ENCODE measurements around the gene B3GAT1.

The B3GAT1 gene

GRCh38 chr11:134372961-134373360 is 39.1 kb downstream of the B3GAT1 start:
- TF ChIP-seq CTCF (IDR thresholded peaks at IDR 0.05; ENCODE audit: low read depth, low read length) (no peak), EZH2phosphoT487 (IDR thresholded peaks at IDR 0.05; ENCODE audit: low read depth) (no peak)
- Histone ChIP-seq H3K79me2 (ENCODE audit: low read length) (no peaks in the 10 kb centered on the region), H3K4me3 (ENCODE audit: low read length) (no peak overlapping the region), H3K9me3 (ENCODE audit: insufficient read depth, low read length) (no peaks in the 10 kb centered on the region), H3K4me2 (ENCODE audit: low read length) (no peak overlapping the region), H3K4me1 (ENCODE audit: low read length) (no peaks in the 10 kb centered on the region), H4K20me1 (ENCODE audit: insufficient read depth, low read length) (no peaks in the 10 kb centered on the region), H2AFZ (ENCODE audit: low read depth, low read length) (no peak overlapping the region), H3K27ac (ENCODE audit: low read length) (no peak overlapping the region), H3K9ac (ENCODE audit: low read length) (no peak overlapping the region), H3K27me3 (ENCODE audit: low read depth, low read length) (peaks cover 14% of the 10 kb centered on the region; the same call in 1 of the 2 replicates), H3K36me3 (replicated peaks; ENCODE audit: low read depth, low read length) (no peaks in the 10 kb centered on the region)

GRCh38 chr11:134372536-134372935 is 39.5 kb downstream of the B3GAT1 start:
- Histone ChIP-seq H3K27me3 (ENCODE audit: low read depth, low read length) (peaks cover 12% of the 10 kb centered on the region; the same call in 1 of the 2 replicates), H4K20me1 (ENCODE audit: insufficient read depth, low read length) (no peaks in the 10 kb centered on the region), H3K9me3 (ENCODE audit: insufficient read depth, low read length) (no peaks in the 10 kb centered on the region), H3K27ac (ENCODE audit: low read length) (no peak overlapping the region), H3K4me2 (ENCODE audit: low read length) (no peak overlapping the region), H3K4me1 (ENCODE audit: low read length) (peaks cover 3% of the 10 kb centered on the region), H3K9ac (ENCODE audit: low read length) (no peak overlapping the region), H2AFZ (ENCODE audit: low read depth, low read length) (no peak overlapping the region), H3K36me3 (replicated peaks; ENCODE audit: low read depth, low read length) (no peaks in the 10 kb centered on the region), H3K79me2 (ENCODE audit: low read length) (no peaks in the 10 kb centered on the region), H3K4me3 (ENCODE audit: low read length) (no peak overlapping the region)
- no peak for TF ChIP-seq CTCF (IDR thresholded peaks at IDR 0.05; ENCODE audit: low read depth, low read length)

- no peak overlapping the region for H3K4me3 ChIP-seq (ENCODE audit: low read length)
- H3K4me2 ChIP-seq (ENCODE audit: low read length): no peak overlapping the region
- no peaks in the 10 kb centered on the region for H3K9me3 ChIP-seq (ENCODE audit: insufficient read depth, low read length)
- H3K27ac ChIP-seq (ENCODE audit: low read length): no peak overlapping the region
- H3K9ac ChIP-seq (ENCODE audit: low read length): no peak overlapping the region
- no peaks in the 10 kb centered on the region for H3K36me3 ChIP-seq (replicated peaks; ENCODE audit: low read depth, low read length)
- TF ChIP-seq EZH2phosphoT487 (IDR thresholded peaks at IDR 0.05; ENCODE audit: low read depth) (no peak), CTCF (IDR thresholded peaks at IDR 0.05; ENCODE audit: low read depth, low read length) (no peak)
- H2AFZ ChIP-seq (ENCODE audit: low read depth, low read length): no peak overlapping the region
- no peaks in the 10 kb centered on the region for H4K20me1 ChIP-seq (ENCODE audit: insufficient read depth, low read length)
- H3K4me1 ChIP-seq (ENCODE audit: low read length): peaks cover 7% of the 10 kb centered on the region
- H3K79me2 ChIP-seq (ENCODE audit: low read length): no peaks in the 10 kb centered on the region
- H3K27me3 ChIP-seq (ENCODE audit: low read depth, low read length): peaks cover 9% of the 10 kb centered on the region; the same call in 1 of the 2 replicates
Measured at GRCh38 chr11:134371436-134372185, 40.4 kb downstream of the B3GAT1 start.

DNA sequence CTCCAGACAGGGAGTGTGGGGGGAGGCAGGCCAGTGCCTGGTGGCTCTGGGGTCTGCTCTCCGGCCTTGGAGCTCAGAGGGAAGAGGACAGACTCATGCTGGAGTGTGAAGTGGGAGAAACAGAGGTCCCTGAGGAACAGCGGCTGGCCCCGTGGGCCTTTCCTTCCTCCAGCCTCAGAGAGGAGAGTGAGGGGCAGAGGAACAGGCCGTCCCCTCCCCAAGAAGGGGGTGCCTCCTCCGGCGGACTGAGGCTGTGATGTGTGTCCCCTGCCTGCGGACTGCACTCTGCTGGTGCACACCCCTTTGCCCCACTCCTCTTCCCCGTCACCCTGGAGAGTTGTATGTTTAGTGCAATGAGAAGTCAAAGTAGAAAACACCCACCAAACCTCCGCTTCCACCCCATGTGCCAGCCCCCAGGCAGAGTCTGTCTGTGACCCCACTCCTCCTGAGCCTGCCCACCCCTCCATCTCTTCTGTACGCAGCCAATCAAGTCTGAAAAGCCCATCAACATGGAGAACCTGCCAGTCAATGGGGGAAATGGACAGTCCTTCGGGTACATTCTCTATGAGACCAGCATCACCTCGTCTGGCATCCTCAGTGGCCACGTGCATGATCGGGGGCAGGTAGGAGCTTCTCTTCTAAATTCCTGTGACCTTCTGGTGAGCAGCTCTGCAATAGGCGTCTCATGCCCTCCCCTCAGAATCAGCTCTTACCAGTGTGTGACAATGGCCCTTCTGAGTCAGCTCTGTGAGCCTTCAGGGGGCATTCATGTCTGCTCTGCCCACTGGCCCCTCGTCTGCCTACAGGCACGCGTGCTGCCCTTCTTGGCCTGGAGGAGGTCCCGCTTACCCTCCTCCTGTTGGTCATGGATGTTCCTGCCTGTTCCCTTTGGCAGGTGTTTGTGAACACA is 41.3 kb downstream of the B3GAT1 start:
- Histone ChIP-seq H3K79me2 (ENCODE audit: low read length) (no peaks in the 10 kb centered on the region), H3K4me1 (ENCODE audit: low read length) (peaks cover 7% of the 10 kb centered on the region), H3K27ac (ENCODE audit: low read length) (no peak overlapping the region), H3K4me2 (ENCODE audit: low read length) (no peak overlapping the region), H2AFZ (ENCODE audit: low read depth, low read length) (no peak overlapping the region), H3K4me3 (ENCODE audit: low read length) (no peak overlapping the region), H3K9me3 (ENCODE audit: insufficient read depth, low read length) (no peaks in the 10 kb centered on the region), H3K36me3 (replicated peaks; ENCODE audit: low read depth, low read length) (no peaks in the 10 kb centered on the region), H4K20me1 (ENCODE audit: insufficient read depth, low read length) (no peaks in the 10 kb centered on the region), H3K27me3 (ENCODE audit: low read depth, low read length) (peaks cover 11% of the 10 kb centered on the region), H3K9ac (ENCODE audit: low read length) (no peak overlapping the region)
- TF ChIP-seq CTCF (IDR thresholded peaks at IDR 0.05; ENCODE audit: low read depth, low read length) (no peak), EZH2phosphoT487 (IDR thresholded peaks at IDR 0.05; ENCODE audit: low read depth) (no peak)

Measured in OCI-LY3 (cell line).